HG02571 (cell line): Measurements from ENCODE around the gene UGT1A1.

ENCODE experiments used
- ATAC-seq: cut with Tn5 transposase; IDR thresholded peaks from one replicate; pipeline ENCODE4 v1.9.1; 2021; ENCODE audit warnings: mild to moderate bottlenecking, moderate library complexity; ENCODE audit not compliant: unreplicated experiment

The UGT1A1 gene

GRCh38 chr2:233794128-233794658 lies 34.1 kb downstream of the UGT1A1 start:
- ATAC-seq: no peak

- ATAC-seq: no peak
Observed at GRCh38 chr2:233795735-233796171, 35.7 kb downstream of the UGT1A1 start.

DNA sequence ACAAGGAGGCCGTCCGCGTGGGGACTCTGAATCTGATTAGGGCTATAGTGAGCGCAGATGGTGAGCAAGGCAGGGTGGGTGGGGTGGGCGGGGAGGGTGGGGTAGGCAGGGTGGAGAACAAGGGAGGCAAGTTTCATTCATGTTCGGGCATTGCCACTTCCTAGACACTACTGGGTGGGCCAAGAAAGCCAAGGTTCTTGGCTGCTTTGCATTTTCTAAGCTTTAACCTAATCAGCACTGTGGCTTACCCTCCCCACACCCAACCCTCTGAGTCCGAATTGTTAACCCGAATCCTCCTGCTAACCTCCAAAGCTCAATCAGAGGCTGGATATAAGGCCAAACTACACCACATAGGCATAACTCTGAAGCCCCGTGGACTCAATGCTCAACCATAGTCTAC lies 36.2 kb downstream of the UGT1A1 start:
- no peak for ATAC-seq

DNA sequence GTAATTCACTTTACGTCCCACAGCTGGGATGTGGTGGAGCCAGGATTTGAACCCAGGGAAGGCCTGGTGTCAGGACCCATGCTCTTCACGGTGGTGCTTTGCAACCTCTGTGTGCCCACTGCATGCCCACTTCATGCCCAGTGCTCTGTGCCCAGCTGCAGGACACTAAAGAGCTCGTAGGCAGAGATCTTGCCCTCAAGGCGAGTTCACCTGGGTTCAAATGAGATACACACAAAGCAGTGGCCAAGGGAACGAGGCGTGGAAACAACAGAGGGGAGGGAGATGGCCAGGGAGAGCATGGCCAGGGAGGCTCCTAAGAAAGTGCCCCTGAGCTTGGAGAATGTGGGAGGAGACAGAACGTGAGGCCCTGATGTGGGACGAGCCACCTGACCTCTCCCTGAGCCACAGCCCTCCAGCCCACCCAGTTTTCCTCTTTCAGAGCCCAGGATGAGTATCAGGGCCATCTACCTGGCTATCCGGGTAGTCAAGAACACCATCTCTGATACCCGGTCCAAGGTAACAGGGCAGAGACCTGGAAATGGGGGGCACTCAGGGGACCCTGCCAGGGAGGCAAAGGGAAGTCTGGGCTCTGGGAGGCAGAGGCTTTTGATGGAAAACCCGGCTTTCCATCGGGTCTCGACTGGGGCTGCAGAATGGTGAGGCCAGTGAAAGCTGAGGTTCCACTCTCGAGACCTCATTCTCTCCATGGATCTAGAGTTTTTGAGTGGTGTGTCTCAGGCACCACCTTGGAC lies 38.4 kb downstream of the UGT1A1 start:
- no peak for ATAC-seq

DNA sequence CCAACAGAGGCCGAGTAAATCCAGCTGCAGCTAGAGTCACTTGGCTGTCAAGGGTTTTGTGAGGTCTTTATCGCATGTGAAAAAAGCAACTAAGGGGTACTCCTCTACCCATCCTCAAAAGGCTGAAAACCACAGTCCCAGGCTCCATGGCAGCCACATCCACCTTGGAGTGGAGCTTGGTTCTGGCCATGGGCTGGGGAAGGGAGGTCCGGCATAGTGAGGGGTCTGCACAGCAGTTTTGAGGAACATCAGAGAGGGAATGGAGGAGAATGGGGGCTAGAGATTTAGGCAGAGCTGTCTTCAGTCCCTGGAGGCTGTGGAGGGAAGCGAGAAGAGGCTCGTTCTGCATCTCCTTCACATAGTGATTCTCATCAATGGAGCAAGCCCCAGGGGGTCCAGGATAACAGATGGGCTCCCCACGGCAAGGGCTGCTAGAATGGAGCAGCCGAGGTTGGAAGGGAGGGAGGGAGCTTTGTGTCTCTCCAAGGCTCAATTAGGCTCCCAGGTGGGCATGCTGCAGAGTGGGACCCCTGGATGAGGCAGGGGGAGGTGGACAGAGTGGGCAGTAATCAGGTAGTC lies 39.1 kb downstream of the UGT1A1 start:
- no peak for ATAC-seq

DNA sequence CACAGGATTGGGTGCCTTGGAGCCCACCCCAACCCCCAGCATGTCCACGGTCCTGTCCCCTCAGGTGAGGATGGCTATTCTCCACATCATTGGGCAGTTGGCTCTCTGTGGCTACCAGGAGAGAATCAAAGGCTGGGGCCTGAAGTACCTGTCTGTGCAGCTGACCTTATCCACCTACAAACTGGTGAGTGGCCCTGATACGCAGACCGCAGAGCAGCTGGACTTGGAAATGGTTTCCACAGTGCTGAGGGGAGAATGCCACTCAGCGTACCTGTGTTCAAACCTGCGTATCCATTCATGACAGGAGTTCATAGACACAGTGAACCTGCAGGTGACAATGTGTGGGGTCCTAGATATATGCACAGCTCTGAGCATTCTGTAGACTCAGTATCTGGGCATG lies 39.6 kb downstream of the UGT1A1 start:
- no peak for ATAC-seq

DNA sequence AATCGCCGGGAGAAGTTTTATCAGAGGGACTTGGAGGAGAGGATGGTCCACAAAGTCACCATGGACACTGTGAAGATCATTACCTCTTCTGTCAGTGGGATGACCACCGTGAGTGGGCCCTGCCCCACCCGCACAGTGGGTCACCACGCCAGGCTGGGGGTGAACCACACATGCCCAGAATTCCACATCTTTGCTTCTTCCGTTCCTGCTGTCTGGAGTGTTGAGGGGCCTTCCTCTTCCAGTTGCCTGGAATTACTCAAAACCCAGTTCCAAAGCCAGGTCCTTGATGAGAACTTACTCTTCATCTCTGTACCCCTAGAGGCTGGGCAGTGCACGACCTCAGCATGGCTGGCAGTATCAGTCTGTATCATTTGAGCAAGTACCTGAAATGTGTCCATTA lies 40.1 kb downstream of the UGT1A1 start:
- no peak for ATAC-seq

- no peak for ATAC-seq
Observed at GRCh38 chr2:233801357-233802131, 41.5 kb downstream of the UGT1A1 start.

DNA sequence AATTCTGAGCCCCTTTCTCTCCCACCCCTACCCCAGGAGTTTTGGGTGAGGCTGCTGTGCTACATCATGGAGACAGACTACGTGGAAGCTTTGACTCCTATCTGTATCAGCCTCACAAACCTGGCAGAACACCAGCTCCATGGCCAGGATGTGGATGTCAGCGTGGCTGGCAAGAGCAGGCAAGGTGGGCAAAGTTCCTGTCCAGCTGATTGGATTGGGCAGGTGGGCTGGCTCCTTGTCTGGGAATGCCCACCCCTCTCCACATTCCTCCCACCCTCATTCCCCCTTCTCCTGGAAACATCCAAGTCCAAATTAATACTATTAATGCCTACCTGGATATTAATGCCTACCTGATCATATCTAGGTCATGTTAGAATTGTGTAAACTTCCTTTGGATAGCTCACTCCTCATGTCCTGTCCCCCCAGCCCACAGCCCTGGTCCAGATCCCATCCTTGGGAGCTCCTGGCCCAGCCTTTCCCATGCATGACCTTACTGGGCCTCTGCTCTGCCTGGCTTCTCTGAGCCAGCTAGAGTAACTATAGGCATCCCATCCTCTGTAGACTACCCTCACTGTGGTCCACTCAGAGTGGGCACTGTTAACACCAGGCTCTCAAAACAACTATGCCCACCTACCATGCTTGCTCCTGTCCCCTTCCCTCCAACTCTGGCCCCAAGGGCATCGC lies 42.2 kb downstream of the UGT1A1 start:
- ATAC-seq: no peak

DNA sequence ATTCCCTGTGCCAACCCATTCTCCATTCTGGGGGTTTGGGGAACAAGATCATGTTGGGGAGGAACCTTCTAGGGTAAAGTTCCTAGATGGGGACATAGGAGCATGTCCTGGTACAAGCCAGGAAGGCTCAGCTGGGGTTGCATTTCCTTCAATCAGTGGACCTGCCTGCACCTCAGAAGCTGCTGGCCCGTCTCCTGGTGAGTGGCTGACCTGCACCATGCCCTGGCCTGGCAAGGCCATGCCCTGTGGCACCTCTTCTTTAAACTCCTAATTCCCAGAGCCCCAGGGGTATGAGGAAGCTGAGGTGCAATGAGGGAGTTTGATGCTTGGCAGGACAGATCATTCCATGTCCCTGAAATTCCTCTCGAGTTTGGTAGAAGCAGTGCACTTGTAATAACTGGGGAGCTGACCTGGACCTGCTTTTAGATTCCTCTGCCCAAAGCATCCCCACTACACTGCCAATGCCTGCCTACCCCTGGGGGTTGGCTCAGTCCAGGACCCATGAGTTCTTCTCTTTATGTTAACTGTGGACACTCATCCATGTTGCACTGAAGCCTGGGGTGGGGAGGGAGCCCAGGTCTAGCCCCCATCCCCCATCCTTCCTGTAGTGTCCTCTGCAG lies 43.3 kb downstream of the UGT1A1 start:
- ATAC-seq: no peak

DNA sequence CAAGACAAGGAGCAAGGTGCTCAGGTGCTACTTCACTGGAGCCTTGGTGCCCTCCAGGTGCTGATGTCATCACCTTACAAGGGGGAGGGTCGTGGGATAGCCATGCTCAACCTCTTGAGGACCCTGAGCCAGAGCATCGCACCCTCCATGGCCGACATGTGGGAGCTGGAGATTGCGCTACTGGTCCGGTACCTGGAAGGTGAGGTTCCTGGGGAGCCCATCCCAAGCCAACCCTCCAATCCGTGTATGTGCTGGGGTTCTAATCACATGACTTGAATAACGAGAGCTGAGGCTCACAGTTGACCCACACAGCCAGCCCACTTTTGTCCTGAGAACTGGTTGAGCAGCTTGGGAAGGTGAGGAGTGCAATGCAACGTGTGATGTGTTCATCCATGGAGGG lies 43.9 kb downstream of the UGT1A1 start:
- ATAC-seq: no peak

GRCh38 chr2:233807215-233807865 lies 47.3 kb downstream of the UGT1A1 start:
- no peak for ATAC-seq

DNA sequence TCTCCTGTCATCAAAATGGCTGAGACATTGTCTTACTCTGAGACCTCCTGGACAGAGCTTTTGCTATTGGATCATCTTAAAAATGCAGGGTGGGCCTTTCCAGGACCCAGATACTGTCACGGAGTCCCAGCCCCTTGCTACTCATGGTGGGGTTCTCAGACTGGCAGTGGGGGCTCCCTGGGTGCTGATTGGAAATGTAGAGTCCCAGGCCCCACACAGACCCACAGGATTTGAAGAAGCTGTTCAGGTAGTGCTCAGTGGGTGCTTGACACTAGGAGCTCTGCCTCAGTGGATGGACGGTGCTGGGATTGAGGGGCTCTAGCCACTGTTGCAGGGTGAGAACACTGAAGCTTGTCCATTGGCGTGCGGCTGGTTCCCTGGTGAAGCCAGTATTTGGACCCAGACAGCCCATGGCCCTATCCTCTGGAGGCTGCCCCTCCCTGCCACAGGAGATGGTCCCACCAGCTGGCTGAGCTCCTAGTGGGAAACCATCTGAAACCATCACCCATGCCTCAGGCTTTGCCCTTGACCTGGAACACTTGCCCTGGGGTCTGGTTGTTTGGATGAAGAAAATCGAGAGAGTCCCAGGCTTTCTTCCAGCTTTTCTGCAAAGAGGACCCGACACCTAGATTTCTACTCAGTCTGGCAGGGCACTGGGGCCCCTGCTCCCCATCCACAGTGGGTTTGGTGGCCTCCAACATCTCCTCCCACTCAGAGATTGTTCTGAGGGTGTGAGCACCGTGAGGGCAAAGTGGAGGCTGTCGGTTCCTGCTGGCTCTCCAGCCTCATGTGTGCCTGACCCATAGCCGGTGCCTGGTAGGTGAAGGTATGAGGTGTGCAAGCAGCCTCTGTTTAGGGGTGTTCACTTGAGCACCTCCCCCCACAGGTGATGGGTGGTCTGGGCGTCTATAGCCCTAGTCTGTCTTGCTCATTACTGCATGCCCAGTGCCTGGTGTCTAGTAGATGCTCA lies 48.2 kb downstream of the UGT1A1 start:
- ATAC-seq: no peak

GRCh38 chr2:233810385-233810784 lies 50.3 kb downstream of the UGT1A1 start:
- no peak for ATAC-seq

GRCh38 chr2:233811087-233811486 lies 51.0 kb downstream of the UGT1A1 start:
- no peak for ATAC-seq

GRCh38 chr2:233811732-233812131 lies 51.7 kb downstream of the UGT1A1 start:
- no peak for ATAC-seq

GRCh38 chr2:233813236-233814055 lies 53.4 kb downstream of the UGT1A1 start:
- ATAC-seq: no peak
